Right renal cortex interstitium (tissue), 3 donors: ENCODE measurements around the gene ACKR3. TPM values are rescaled to one million over a fixed set of nuclear protein-coding genes. Genes with fewer than 3 reads are reported as not detected.

Experiments used
- DNase-seq, 3 donors: peaks; one replicate each; pipeline ENCODE4 v3.0.0-alpha.2; 2013; ENCODE audit warnings: low read depth in 3 of 3, low spot score in 2 of 3
- polyA plus RNA-seq, 3 donors: library from polyadenylated mRNA; unstranded; fragments of 120-200 nt; gene quantifications; one replicate each; pipeline ENCODE4 v1.2.1, GENCODE V29; 2013; ENCODE audit not compliant: insufficient read length in 3 of 3

The ACKR3 gene
- polyA plus RNA-seq = 10 to 100 TPM; 62.5 to 75.3 (median 72.7) TPM

DNA sequence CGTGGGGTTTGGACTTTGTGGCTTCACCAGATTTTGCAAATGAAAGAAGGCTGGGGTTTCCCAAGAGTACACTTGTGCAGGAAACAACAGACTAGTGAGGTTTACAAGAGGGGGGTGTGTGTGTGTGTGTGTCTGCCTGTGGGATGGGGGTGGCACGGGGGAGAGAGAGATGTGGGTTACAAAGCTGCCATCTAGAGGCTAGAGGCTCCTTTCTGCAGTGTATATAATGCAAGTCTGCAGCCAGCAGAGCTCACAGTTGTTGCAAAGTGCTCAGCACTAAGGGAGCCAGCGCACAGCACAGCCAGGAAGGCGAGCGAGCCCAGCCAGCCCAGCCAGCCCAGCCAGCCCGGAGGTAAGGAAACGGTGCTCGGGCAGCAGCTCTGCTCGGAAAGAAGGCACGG lies at the start of gene ACKR3:
Gene ACKR3 (plus strand): TSS at position 253 of the 401 bp plus-strand sequence. CDS start 10,641 bp downstream, outside the sequence.
- DNase-seq = peak in 2 of 3 donors; percentile 63 to 73

DNA sequence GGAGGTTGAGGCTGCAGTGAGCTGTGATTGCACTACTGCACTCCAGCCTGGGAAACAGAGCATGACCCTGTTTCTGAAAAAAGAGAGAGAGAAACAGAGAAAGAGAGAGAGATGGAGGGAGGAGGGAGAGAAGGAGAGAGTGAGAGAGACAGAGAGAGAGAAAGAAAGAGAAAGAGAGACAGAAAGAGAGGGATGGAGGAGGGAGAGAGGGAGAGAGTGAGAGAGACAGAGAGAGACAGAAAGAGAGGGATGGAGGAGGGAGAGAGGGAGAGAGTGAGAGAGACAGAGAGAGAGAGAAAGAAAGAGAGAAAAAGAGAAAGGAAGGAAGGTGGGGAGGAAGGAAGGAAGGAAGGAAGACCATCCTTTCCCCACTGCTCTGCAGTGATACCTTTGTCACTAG lies 48.1 kb upstream of the ACKR3 start:
- no peak for DNase-seq

DNA sequence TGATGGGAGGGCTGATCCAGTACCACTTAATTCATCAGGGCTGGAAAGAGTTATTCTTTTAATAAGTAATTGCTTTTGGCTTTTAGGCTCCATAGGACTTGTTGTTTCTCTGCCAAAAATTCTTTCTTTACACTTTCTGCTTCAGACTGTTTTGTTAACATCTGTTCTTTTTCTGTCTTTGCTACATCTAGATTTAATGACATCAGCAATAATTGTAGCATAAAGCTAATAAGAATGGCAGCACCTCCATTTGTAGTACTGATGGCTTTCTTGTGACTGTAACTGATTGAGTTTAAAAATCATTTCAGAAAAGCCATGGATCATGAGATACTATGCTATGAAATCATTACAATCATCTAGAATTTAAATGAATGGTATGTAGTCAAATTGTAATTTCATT lies 46.4 kb upstream of the ACKR3 start:
- no peak for DNase-seq

DNA sequence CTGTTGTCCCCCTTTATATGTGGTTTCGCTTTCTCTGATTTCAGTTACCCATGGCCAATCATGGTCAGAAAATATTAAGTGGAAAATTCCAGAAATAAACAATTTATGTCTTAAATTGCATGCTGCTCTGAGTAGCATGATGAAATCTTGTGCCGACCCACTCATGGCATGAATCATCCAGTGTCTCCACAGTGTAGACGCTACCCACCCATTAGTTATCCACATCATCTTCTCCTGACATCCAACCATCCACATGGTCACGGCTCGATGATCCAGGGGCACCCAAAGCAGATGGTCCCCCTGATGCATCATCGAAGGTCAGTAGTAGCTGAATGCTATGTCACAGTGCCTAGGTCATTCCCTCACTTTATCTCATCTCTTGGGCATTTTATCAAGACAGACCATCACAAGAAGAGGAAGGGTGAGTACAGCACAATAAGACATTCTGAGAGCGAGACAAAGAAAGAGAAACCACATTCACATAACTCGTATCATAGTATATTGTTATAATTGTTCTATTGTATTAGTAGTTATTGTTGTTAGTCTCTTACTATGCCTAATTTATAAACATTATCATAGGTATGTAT lies 44.1 kb upstream of the ACKR3 start:
- DNase-seq = no peak

DNA sequence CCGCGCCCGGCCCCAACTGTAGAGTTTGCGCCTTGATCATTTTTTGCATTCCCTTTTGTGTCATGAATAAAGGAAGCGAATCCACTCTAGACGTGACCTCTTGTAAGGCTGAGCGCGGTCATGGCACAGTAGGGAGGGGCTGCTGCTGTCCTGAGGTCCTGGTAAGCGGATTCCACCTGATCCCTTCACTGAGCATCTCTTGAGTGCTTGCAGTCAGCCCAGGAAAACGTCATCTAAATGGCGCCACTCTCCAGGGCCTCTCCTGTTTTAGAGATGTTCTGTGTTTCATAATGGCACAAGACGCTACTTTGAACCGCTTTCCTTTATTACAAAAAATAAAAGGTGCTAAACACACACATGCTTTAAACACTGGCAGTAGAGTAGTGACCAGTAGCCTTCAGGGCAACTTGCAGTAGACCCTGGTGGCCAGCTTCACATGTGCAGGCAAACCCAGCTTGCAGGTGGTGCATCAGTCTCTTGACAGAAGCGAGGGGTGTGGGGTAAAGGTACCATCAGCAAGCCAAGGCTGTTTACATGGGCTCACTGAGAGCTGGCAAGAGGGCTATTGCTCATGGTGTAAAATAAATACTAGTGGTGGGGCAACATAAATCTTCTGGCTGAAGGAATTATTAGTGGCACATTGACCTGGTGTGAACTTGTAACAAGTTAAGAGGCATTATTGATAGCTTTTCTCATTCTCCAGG lies 43.0 kb upstream of the ACKR3 start:
- DNase-seq = no peak

DNA sequence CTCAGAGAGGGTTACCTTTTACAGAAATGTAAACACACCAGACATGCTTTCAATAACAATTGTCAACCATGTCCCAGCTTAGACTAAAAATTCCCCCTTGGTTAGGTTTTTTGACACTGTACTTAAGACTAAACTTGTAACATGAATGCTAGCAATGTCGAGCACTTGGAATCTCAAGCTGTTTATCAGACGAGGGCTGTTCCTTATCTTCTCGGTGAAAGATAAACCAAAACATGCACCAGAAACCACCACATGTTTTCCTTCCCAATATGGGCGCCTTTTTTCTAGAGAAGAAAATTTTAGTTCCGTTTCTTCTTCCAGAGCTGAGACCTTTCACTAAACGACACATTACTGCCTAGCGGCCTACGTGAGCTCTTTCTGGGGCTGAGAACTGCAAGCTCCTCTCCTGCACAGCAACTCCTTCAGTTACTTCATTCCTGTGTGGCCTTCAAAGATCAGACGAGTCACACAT lies 42.4 kb upstream of the ACKR3 start:
- no peak for DNase-seq

DNA sequence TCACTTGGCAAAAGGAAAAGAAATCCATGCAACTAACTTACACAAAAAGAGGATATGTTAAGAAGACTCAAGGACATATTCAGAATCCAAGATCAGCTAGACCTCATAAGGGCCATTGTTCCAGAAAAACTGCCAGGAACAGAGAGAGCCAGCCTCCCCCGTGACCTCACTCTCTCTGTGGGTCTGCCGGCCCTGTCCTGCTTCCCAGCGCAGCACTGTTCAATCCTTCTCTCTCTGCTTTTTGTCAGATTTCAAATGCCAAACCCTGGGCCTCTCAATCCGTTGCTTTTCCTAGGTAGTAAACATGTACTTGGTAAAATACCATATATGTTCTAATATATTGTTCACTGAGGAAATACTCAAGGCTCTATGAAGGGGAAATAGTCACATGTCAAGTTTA lies 40.0 kb upstream of the ACKR3 start:
- DNase-seq = no peak

DNA sequence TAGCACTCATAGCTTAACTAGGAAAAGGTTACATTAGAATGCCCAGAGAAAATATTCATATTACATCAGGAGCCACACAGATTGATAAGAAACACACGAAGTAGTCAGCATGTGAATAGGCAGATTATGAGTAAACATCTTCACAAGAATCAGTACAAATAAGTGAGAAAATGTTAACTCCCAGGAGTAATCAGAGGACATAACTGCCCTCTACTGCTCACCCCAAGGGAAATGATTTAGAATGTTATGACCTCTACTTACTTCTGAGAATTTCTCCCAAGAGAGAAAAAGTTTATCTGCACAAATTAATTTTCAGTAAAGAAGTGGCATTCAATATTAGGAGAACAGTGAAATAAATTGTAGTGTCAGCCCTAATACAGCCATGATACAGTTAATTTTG lies 39.1 kb upstream of the ACKR3 start:
- no peak for DNase-seq

DNA sequence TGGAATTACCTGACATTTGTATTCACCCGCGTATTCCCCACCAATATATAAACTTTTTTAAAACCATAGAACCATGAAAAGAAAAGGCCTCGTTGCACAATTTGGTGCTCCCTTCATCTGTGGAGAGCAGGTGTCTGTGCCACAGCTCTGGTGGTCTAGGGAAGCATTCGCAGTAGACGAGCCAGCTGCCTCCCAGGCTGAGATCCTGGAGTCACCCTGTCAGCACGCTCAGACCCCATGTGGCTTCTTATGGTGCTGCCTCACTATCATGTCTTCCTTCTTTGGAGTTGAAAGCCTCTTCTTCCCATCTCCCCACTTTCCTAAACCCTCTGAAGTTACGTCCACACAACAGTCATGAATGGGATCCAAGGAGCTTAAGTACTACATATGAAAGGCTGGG lies 38.4 kb upstream of the ACKR3 start:
- DNase-seq = no peak

DNA sequence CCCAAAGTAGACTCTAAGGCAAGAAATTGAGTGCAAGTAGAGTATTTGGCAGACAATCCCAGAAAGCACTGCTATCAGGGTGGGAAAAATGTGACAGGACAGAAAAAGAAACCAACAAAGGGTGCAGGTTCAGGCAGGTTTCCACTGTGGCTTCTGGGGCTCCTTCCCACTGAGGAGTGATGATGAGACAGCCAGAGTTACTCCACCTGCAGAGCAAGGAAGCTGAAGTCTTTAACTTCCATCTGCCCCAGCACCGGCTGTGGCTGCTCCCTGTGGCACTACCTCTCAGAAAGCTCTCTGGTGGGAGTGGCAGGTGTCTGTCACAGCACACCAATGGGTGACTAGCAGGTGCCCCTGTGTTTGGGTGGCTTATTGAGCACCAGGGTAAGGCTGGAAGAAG lies 37.6 kb upstream of the ACKR3 start:
- no peak for DNase-seq

DNA sequence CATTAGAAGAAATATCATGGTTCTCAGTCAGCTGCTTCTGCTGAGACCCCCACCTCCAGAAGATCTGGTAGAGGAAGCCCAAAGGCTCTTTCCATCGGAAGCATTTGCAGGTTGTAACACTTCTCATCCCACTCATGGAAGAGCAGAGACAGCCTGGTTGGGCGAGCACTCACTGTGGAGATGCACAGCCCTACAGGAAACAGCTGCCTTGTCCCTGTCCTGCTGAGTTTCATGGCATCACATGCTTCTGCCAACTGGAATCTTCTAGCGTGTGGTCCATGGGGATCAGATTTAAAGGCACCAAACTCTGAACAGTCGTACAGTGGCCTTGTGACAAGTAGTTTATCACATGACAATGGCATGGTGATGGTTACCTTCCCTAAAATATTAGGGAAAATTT lies 36.3 kb upstream of the ACKR3 start:
- DNase-seq = no peak

DNA sequence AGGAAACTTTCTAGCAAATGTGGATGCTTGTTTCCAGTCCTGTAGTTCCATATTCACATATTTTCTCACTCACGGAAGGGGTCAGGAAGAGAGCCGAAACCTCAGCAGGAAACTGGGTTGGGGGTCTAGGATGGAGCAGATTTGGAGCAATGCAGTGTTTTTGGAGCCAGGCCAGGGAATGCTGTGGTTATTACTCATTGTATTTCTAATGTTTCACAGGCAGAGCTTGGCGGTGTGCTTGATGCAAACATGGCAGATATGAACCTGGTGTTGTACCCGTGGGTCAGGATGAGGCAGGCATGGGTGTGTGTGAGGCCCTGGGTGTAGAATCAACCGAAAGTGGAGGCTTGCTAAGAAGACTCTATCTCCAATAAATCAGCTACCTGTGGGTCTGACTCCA lies 34.6 kb upstream of the ACKR3 start:
- DNase-seq = no peak

DNA sequence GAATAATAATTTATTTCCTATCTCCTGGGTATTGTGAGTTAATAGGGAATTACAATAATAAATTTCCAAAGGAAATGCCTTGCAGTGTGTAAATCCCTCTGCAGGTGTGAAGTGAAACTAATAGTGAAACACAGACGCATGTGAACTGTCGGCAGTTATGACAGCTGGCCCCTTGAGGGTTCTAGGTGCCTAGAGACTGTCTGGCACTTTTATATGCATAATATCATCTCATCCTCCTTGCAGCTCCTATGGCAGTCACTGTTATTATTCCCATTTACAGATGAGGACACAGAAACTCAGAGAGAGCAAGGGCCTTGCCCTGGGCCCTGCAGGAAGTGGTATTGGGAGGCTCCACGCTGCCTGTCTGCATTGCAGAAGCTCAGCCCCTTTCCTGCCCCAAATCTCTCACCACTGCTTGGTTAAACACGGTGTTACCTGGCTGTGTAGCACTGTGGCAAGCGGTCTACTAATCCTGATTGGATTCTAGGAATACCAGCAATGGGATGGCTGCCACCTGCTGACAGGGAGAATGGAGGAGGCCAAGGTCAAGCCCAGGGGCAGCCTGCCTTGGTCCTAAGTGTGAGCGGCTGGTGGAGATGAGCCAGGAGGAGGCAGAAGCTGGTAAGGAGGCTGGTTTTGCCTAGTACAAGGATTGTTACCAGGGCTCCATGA lies 32.8 kb upstream of the ACKR3 start:
- no peak for DNase-seq

DNA sequence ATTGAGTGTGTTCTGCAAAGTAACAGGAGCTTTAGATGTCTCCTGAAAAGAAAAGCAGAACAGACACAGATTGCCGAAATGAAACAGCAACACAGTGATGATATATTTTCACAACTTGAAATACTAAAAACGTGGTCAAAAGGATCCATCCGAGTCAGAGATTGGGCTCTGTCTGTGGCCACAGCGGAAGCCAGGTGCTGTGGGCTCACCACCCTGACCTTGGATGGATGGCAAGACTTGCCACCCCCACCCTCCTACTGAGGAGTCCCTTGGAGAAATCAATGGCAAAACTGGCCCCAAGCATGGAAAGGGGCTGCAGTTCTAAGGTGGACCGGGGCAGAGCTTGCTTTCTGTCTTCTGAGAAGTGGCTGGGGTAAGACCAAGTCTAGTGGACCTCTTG lies 31.4 kb upstream of the ACKR3 start:
- DNase-seq = no peak

DNA sequence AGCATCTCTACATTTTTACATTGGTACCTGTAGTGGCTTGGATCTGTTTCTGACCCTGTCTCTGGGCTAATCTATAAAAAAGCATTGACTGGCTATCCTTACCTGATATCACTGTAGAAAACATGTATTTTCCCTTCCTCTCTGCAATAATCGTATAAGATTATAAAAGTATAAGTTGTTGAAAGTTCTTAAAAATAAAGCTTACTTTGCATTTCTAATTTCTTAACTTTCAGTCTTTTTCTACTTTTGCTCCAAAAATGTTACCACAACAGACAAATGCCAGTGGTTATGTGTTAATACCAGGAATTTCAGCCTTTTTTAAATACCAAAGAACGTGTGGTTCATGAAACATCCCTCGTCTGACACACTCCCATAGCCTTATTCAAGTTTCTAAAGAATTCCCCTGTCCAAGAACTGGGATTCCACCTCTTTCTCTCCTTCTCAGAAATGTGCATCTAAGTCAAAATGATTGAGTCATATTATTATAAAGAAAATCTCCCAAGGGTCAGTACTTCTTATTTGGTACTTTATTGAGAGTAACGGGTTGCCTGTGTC lies 28.5 kb upstream of the ACKR3 start:
- no peak for DNase-seq

DNA sequence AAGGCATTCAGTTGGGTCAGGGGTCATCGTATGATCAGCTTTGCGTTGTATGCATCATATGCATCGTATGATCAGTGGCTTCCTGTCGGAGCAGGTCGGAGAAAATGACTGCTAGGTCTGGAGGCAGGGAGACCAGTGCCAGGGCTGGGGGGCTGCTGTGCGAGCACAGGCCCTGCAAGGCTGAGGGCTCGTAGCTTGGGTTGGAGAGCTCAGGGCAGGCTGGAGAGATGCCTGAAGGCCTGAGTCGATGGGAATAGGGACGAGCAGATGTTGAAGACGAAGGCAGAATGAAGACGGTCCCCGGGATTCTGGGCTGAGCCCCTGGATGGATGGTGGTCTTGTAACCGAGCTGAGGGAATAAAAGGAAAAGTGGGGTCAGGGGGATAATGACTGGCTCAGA lies 25.3 kb upstream of the ACKR3 start:
- DNase-seq = no peak

DNA sequence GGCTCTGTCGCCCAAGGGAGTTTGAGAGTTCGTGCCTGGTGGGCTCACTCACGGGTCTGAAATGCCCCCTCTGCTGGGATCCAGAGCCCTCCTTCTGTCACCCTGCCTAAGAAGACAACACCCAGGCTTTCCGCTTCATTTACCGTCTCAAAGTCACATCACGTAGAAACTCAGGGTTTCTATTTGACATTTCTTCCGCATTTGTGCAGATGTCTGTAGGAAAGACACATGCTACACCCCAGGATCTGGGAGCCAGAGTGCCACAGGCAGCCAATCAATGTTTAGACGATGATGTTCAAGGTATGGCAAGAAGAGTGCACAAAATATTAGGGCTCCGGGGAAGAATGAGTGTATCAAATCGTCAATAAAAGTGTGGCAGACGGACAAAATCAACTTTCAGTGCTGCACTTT lies 24.4 kb upstream of the ACKR3 start:
- no peak for DNase-seq

DNA sequence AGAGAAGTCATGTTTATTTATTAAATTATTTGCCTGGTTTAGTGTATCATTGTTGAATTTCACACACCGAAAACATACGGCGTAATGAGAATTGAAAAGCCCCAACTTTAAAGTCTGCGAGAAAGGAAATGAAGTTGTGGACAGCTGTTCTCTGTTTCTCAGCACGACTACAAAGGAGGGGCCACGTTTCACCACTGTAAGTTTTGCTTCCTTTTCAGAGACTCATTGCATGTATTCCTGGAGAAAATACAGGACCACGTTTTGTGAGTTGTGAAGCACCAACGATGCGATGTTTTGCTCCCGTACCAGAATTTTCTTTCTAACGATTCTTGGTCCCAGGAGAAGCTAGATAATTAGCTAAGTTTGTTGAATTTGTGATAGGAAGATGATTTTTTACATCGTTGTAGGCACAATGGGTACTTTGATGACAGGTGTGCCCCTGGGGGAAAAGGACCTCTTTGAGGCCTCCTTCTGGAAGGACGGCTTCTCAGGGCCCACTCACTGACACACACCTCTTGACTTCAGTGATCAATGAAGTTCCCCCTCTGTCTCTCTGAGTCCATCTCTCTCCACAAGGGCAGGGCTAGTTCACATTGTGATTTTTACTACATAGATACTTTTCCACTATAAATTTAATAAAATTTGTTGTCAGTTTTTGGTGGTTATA lies 23.7 kb upstream of the ACKR3 start:
- DNase-seq = no peak

DNA sequence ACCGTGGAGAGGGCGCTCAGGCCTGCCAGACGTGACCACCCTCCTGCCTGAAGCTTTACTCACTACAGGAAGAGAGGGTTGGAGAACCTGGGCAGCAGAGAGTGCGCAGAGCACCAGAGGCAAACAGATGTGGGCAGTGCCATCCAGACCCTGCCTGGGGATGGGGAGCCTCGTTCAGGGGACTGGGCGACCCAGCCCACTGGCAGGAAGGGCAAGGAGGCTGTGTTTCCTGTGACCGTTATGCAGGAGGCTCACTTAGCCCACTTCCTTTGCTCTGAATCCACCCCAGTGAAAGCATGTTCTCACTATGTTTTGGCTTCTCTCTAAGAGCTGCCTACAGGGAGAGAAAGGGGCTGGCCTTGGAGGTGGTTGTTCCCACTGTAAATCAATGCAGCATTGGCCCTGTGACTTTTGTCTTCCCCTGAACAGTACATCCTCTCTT lies 23.0 kb upstream of the ACKR3 start:
- no peak for DNase-seq

DNA sequence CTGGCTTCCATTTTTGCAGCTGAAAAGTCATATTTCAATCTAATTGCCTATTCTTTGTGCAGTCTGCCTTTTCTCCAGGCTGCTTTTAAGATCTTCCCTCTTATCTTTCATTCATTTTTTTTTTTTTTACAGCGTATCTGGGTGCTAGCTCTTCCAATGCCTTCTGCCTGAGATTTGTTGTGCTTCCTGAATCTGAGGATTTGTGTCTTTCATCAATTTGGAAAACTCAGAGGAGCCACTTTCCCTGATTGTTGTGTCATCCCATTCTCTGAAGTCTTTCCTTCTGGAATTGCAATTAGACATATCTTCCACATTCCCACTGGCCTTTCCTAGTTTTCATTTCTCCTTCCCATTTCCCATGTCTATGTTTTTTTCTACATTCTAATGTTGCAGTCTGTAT lies 21.9 kb upstream of the ACKR3 start:
- DNase-seq = no peak
